Lower leg skin (tissue), 3 donors: ENCODE measurements around the gene HPS6.

Experiments used
- CTCF ChIP-seq, 3 donors: fragments of 450-650 bp; IDR thresholded peaks; one replicate each; pipeline ENCODE4 v1.5.1; 2016; ENCODE audit warnings: antibody characterized with exemption in 3 of 3, mild to moderate bottlenecking in 3 of 3, moderate library complexity in 2 of 3
- POLR2A ChIP-seq, 2 donors: fragments of 450-650 bp; IDR thresholded peaks; one replicate each; pipeline ENCODE4 v1.6.1; 2016 to 2017; ENCODE audit warnings: antibody characterized with exemption in 2 of 2, mild to moderate bottlenecking in 1 of 2, moderate library complexity in 1 of 2

GRCh38 chr10:102055647-102056419 is 9.3 kb upstream of the HPS6 start, which contains the start of gene ARMH3:
- TF ChIP-seq CTCF (IDR thresholded peaks at IDR 0.05) = no peak
- TF ChIP-seq POLR2A (IDR thresholded peaks at IDR 0.05) = no peak
